RWPE2 (cell line): ENCODE data around the gene HTT-AS.

ENCODE experiments used
- ATAC-seq: fragments of 200-7000 bp; cut with Tn5 transposase; 3 replicates; pipeline ENCODE4 v1.9.1; 2021; ENCODE audit warnings: low read depth
- DNase-seq: peaks from one replicate; pipeline ENCODE4 v3.0.0-alpha.2; 2020; ENCODE audit warnings: low spot score
- H3K27ac ChIP-seq: fragments of 450-650 bp; 2 replicates; pipeline ENCODE4 v1.5.1; 2017; ENCODE audit warnings: mild to moderate bottlenecking; ENCODE audit not compliant: poor library complexity, severe bottlenecking
- H3K27me3 ChIP-seq: fragments of 250-450 bp; sonication (Bioruptor Pico); 2 replicates; pipeline ENCODE4 v1.5.1; 2021; ENCODE audit warnings: mild to moderate bottlenecking, moderate library complexity; ENCODE audit not compliant: insufficient read depth, poor library complexity, severe bottlenecking
- H3K36me3 ChIP-seq: fragments of 250-450 bp; sonication (Bioruptor Pico); 2 replicates; pipeline ENCODE4 v1.5.1; 2020; ENCODE audit warnings: low read depth, mild to moderate bottlenecking, moderate library complexity
- H3K4me1 ChIP-seq: fragments of 250-450 bp; sonication (Bioruptor Pico); 2 replicates; pipeline ENCODE4 v1.5.1; 2021; ENCODE audit warnings: mild to moderate bottlenecking, moderate library complexity; ENCODE audit not compliant: insufficient read depth, poor library complexity, severe bottlenecking
- H3K4me3 ChIP-seq: fragments of 250-450 bp; sonication (Bioruptor Pico); 2 replicates; pipeline ENCODE4 v1.5.1; 2021; ENCODE audit warnings: mild to moderate bottlenecking, moderate library complexity; ENCODE audit not compliant: severe bottlenecking
- H3K9me3 ChIP-seq: fragments of 250-450 bp; sonication (Bioruptor Pico); 2 replicates; pipeline ENCODE4 v1.5.1; 2021; ENCODE audit warnings: mild to moderate bottlenecking, moderate library complexity; ENCODE audit not compliant: severe bottlenecking
- TF ChIP-seq, protein P1 (sequence below): fragments of 450-650 bp; IDR thresholded peaks from one replicate; pipeline ENCODE4 v1.5.1; 2017; ENCODE audit warnings: mild to moderate bottlenecking, moderate library complexity; ENCODE audit not compliant: poor library complexity, severe bottlenecking

The HTT-AS gene

DNA sequence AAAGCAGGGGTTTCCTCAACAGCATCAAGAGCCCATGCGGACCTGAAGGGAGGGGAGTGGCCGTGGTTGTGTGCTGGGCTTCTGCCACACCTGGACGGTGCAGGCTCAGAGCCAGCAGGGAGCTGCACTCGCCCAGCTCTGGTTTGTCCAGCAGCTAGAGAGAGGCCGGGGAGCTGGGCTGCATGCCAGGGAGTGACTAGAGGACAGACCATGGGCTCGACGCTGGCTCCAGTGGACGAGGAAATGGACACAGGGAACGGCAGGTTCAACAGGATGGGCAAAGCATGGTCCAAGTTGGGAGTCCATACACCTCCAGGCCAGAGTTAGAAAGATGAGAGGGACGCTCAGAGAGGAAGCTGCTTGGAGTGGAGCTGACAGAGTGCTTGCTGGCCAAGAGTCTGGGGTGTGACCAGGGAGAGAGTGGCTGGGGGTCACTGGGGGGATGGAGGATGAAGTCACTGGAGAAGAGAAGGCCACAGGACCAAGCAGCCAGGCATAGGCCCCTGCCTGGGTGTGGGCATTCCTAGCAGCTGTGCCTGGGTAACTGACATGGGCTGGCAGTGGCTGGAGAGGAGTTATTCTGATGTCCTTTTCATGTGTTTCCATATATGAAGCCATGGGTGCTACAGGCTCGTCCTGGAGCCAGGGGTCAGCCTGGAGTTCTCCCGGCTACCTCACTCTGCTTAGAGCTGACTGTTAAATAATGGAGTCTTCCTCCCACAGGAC lies 42.8 kb downstream of the HTT-AS start:
- no peaks in the 10 kb centered on the region for H3K27me3 ChIP-seq
- H3K36me3 ChIP-seq: no peaks in the 10 kb centered on the region
- H3K27ac ChIP-seq: no peak overlapping the region
- TF ChIP-seq, protein P1, sequence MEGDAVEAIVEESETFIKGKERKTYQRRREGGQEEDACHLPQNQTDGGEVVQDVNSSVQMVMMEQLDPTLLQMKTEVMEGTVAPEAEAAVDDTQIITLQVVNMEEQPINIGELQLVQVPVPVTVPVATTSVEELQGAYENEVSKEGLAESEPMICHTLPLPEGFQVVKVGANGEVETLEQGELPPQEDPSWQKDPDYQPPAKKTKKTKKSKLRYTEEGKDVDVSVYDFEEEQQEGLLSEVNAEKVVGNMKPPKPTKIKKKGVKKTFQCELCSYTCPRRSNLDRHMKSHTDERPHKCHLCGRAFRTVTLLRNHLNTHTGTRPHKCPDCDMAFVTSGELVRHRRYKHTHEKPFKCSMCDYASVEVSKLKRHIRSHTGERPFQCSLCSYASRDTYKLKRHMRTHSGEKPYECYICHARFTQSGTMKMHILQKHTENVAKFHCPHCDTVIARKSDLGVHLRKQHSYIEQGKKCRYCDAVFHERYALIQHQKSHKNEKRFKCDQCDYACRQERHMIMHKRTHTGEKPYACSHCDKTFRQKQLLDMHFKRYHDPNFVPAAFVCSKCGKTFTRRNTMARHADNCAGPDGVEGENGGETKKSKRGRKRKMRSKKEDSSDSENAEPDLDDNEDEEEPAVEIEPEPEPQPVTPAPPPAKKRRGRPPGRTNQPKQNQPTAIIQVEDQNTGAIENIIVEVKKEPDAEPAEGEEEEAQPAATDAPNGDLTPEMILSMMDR: no peak
- peak; percentile 49; the same call in 1 of the 3 replicates for ATAC-seq
- no peaks in the 10 kb centered on the region for H3K4me1 ChIP-seq
- no peak for DNase-seq
- H3K4me3 ChIP-seq: no peak overlapping the region
- no peaks in the 10 kb centered on the region for H3K9me3 ChIP-seq

DNA sequence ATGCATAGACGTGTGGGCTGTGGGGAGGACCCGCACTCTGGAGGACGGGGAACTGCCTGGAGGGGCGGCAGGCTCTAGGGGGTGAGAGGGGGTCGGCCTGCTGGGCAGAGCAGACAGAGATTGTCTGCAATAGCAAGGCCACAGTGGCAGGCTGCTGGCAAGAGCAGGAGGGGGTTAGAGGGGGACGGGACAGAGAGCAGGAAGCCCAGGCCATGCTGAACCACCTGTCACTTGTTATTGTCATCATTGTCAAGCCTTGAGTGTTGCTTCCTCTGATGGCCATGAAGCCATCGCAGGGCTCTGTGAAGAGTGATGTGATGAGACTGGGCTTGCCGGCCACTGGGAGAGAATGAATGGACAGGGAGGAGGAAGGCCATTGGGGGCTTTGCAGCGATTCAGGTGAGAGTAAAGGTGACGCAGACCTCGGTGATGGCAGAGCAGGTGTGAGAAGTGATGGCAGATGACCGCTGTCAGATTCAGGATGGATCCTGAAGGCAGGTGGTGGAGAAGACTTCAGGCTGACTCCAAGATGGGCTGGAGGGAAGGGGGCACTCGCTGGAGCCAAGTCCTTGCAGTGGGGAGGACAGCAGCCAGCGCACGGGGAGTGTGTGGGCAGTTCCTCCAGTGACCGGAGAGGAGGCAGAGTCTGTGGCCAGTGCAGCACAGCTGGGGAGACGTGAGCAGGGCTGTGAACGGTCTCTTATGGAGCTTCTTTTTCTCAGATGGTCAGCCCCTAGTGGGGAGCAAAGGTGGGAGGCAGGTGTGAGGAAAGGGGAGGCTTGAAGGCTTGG lies 43.6 kb downstream of the HTT-AS start:
- TF ChIP-seq, protein P1: no peak
- H3K27me3 ChIP-seq: no peaks in the 10 kb centered on the region
- H3K4me1 ChIP-seq: no peaks in the 10 kb centered on the region
- no peaks in the 10 kb centered on the region for H3K36me3 ChIP-seq
- ATAC-seq: no peak
- no peaks in the 10 kb centered on the region for H3K9me3 ChIP-seq
- no peak overlapping the region for H3K4me3 ChIP-seq
- no peak overlapping the region for H3K27ac ChIP-seq
- DNase-seq: no peak

DNA sequence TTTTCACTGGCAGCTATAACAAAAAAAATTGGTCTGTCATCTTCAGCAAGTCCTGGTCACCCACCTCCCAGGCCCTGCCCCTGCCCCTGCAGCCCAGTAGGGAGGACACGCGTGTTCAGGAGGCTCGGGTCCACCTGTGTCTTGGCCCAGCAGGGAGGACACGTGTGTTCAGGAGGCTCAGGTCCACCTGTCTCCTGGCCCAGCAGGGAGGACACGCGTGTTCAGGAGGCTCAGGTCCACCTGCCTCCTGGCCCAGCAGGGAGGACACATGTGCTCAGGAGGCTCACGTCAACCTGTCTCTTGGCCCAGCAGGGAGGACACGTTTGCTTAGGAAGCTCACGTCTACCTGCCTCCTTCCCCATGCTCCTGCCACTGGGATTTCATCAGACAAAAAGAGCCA lies 44.9 kb downstream of the HTT-AS start:
- Histone ChIP-seq H3K27me3 (no peaks in the 10 kb centered on the region), H3K36me3 (no peaks in the 10 kb centered on the region), H3K4me3 (no peak overlapping the region), H3K4me1 (no peaks in the 10 kb centered on the region), H3K27ac (no peak overlapping the region), H3K9me3 (no peaks in the 10 kb centered on the region)
- no peak for ATAC-seq
- TF ChIP-seq, protein P1: no peak
- no peak for DNase-seq

DNA sequence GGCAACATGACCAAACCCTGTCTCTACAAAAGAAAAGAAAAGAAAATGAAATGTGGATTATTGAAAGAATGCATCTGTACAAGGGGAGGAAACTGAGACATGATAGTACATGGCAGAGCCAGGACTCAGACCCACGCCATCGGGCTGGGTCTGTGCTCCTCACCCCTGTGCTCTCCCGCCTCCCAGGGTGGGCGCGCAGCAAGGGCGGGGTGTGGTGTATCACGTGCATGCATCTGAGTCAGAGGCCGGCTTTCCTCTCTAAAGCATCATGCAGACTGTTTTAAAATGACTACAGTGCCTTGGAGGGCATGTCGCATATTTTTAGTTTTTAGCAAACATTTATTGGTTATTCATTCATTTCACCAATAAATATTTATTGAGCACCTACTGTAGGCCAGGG lies 47.8 kb downstream of the HTT-AS start:
- no peak for ATAC-seq
- Histone ChIP-seq H3K36me3 (no peaks in the 10 kb centered on the region), H3K4me1 (no peaks in the 10 kb centered on the region), H3K9me3 (no peaks in the 10 kb centered on the region), H3K4me3 (no peak overlapping the region), H3K27ac (no peak overlapping the region), H3K27me3 (peaks cover 3% of the 10 kb centered on the region)
- TF ChIP-seq, protein P1: no peak
- no peak for DNase-seq

DNA sequence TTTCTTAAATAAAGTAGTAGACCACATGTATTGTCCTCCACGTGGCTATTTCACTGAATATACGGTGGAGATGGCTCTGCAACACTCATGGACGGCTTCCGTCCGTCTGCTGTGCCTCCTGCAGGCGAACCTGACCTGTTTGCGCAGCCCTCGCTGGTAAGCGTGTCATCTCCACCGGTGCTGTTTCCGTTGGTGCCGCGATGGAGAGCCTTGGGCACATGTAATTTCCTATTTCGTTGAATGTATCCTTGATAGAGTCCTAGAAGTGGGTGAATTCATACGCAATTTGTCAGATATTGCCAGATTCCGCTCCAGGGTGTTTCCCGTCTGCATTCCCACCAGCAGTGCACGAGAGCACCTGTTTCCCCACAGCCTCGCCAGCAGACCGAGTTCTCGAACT lies 48.5 kb downstream of the HTT-AS start:
- Histone ChIP-seq H3K4me1 (no peaks in the 10 kb centered on the region), H3K27me3 (peaks cover 3% of the 10 kb centered on the region), H3K36me3 (no peaks in the 10 kb centered on the region), H3K27ac (no peak overlapping the region), H3K4me3 (no peak overlapping the region), H3K9me3 (no peaks in the 10 kb centered on the region)
- ATAC-seq (no peak), DNase-seq (no peak)
- TF ChIP-seq, protein P1: no peak
